GM12873 (cell line): ENCODE results near the gene COQ10A.

Source experiments
- TF ChIP-seq, protein P1 (sequence below): IDR thresholded peaks from 2 replicates; pipeline ENCODE4 v1.5.1; 2012; ENCODE audit warnings: low read depth, mild to moderate bottlenecking, moderate library complexity, low read length, control low read depth; ENCODE audit not compliant: insufficient read depth; ENCODE audit errors: missing control alignments

Gene COQ10A

DNA sequence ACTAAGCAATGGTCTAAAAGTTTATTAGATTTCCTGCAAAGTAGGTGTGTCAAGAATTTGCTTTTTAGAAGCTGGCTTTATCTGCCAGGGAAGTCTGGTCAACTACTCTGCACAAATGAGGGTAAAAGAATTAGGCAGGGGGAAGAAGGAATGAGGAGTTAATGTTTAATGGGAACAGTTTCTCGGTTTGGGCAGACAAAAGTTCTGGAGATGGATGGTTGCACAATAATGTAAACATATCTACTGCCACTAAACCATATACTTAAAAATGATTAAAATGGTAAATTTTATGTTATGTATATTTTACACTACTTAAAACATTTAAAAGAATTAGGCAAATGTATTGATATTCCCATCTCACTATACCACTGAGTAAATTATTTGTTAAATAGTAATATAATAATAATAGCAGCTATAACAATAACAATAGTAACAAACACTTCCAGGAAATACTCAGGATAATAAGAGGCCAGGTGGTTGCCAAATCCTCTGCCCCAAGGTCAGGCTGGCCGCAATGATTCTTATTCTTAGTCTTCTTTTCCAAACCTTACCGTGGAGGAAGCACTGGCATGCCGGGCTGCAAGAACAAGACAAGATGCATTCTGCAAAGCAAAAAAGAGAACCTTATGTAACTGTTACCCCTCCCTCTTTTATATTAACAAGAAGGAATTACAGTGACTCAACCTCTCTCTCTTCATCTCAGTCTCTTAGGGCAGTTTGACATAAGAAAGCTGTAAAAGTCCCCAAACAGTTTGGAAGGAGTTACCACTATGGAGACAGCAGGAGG, 19.5 kb downstream of the COQ10A start:
- TF ChIP-seq, protein P1, sequence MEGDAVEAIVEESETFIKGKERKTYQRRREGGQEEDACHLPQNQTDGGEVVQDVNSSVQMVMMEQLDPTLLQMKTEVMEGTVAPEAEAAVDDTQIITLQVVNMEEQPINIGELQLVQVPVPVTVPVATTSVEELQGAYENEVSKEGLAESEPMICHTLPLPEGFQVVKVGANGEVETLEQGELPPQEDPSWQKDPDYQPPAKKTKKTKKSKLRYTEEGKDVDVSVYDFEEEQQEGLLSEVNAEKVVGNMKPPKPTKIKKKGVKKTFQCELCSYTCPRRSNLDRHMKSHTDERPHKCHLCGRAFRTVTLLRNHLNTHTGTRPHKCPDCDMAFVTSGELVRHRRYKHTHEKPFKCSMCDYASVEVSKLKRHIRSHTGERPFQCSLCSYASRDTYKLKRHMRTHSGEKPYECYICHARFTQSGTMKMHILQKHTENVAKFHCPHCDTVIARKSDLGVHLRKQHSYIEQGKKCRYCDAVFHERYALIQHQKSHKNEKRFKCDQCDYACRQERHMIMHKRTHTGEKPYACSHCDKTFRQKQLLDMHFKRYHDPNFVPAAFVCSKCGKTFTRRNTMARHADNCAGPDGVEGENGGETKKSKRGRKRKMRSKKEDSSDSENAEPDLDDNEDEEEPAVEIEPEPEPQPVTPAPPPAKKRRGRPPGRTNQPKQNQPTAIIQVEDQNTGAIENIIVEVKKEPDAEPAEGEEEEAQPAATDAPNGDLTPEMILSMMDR, result no peak

DNA sequence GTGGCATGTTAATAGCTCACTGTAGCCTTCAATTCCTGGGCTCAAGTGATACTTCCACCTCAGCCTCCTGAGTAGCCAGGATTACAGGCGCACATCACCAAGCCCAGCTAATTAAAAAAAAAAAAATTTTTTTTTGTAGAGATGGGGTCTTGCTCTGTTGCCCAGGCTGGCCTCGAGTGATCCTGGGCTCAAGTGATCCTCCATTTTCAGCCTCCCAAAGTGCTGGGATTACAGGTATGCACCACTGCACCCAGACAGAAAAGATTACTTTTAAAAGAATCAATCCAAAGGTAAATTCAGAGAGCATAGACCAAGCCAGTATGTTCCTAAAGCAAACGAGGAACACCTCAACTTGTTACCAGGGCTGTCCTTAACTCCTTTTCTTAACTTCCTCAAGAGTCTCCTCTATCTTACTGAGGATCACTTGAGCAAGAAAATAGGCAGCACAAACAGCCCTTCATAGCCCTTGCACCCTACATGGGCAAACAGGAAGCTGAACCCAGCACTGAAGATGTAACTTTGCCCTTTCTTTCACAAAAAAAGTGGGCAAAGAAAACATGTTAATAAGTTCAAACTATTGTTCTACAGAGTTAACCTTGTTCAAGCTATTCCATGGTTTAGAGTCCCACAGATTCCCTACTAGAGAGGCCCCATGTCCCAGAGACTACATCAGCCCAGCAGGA, 22.1 kb downstream of the COQ10A start:
- TF ChIP-seq, protein P1, result no peak

GRCh38 chr12:56293795-56294194, 27.1 kb downstream of the COQ10A start:
- TF ChIP-seq, protein P1, result no peak

GRCh38 chr12:56296295-56296694, 29.6 kb downstream of the COQ10A start:
- TF ChIP-seq, protein P1, result no peak

DNA sequence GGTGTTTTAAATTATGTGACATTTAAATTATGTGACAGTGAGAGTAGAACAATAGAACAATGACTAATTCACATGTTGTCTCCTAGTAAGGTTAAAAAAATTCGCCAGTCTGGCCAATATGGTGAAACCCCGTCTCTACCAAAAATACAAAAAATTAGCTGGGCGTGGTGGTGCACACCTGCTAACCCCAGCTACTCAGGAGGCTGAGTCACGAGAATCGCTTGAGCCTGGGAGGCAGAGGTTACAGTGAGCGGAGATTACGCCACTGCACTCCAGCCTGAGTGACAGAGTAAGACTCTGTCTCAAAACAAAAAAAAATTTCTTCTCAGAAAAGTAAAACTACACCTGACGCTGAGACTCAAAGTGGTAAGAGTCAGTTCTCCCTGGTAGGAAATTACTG, 30.7 kb downstream of the COQ10A start:
- TF ChIP-seq, protein P1, result no peak

- TF ChIP-seq, protein P1, result no peak
These were observed 32.1 kb downstream of the COQ10A start for GRCh38 chr12:56298828-56299227.

DNA sequence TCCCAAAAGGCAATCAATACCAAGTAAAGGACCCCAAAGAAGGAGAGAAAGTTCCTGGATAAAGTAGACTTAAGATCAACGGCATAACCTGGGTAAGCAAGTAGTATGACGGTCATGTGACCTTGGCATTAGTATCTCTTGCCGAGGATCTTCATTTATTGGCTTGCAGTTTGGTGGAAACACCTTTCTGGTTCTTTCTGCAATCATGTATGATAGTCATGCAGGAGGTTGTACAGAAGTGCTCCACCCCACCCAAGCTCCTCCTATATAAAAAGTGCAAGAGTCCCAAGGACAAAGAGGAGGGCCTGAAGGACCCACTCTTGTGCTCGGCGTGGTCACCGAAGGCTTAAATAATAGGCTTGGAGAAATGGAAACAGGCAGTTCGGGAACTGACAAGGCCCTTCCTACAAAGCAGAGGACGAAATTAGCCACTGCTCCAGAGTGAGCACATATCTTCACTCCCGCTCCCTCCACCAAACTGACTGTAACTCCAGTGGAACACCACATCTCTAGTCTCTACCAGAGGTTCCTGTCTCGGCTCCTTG, 32.6 kb downstream of the COQ10A start:
- TF ChIP-seq, protein P1, result no peak
